Measurements from ENCODE around the gene SLC39A11. TPM values are rescaled to one million over a fixed set of nuclear protein-coding genes. Genes with fewer than 3 reads are reported as not detected.

SLC39A11 gene
- total and polyA plus RNA-seq, 2 of the 13 experiments (the other 11 are each of a cell fraction or from before 2014, with no cell fraction given), result 17.2 to 31.5 TPM

- no peak overlapping the region for H3K4me3 ChIP-seq (replicated peaks in 1 of 3; ENCODE audit: insufficient read depth in 1 of 3, low read depth in 2 of 3, low read length in 3 of 3)
- no peak overlapping the region for H3K9ac ChIP-seq (ENCODE audit: insufficient read depth, low read depth, low read length)
- DNase-seq (ENCODE audit: low spot score), result no peak
- WGBS (ENCODE audit: low lambda C conversion rate), result 100% methylated on average over 3 of the region's 3 CpGs
- no peak for ATAC-seq
- ChIA-PET CTCF (ENCODE audit: low intra/inter-chr PET ratio, low total read pairs) (no interaction called here), POLR2A (interaction anchor here (3.7 kb wide), 1 partner anchor 17 kb away, joined by 41 read pairs; no protein-coding TSS in a partner anchor)
- FAIRE-seq, result no peak
- TF ChIP-seq NR2F2 (IDR thresholded peaks at IDR 0.05; ENCODE audit: borderline replicate concordance, low read depth) (no peak), ZNF512 (CRISPR knock-in tag; IDR thresholded peaks at IDR 0.05) (no peak), FOXO4 (CRISPR knock-in tag; conservative IDR thresholded peaks at IDR 0.05) (no peak), FOXA3 (CRISPR knock-in tag; IDR thresholded peaks at IDR 0.05) (no peak), SCMH1 (CRISPR knock-in tag; IDR thresholded peaks at IDR 0.05; ENCODE audit: borderline replicate concordance) (no peak), TCF7 (IDR thresholded peaks at IDR 0.05; ENCODE audit: low read depth) (no peak), AHDC1 (CRISPR knock-in tag; IDR thresholded peaks at IDR 0.05; ENCODE audit: borderline replicate concordance) (no peak), AKAP8 (CRISPR knock-in tag; IDR thresholded peaks at IDR 0.05) (no peak)
- no peak overlapping the region for H2AFZ ChIP-seq (ENCODE audit: low read length)
- H3K9me3 ChIP-seq (ENCODE audit: low read length), result no peaks in the 10 kb centered on the region
- no peaks in the 10 kb centered on the region for H3K36me3 ChIP-seq (replicated peaks in 1 of 2; ENCODE audit: control insufficient read depth in 1 of 2, insufficient read depth in 2 of 2, low read length in 2 of 2)
- no peak overlapping the region for H3K4me2 ChIP-seq (ENCODE audit: low read depth, low read length)
- no peak overlapping the region for H3K27ac ChIP-seq (ENCODE audit: extremely low read length, insufficient read depth, low read length)
- no peaks in the 10 kb centered on the region for H3K27me3 ChIP-seq (ENCODE audit: control insufficient read depth in 1 of 2, insufficient read depth in 2 of 2, low read length in 2 of 2)
- intact Hi-C loops (cut with micrococcal nuclease; ENCODE audit: unreplicated experiment), result no loop called here
- no TSS peak for BruUV-seq (replicated peaks)
- no peaks in the 10 kb centered on the region for H4K20me1 ChIP-seq (ENCODE audit: insufficient read depth, low read length)
- in situ Hi-C loops (cut with HindIII; ENCODE audit: extremely low pct_ligation_motif_present, low pct_unique_long_range_greater_than_20kb), result no loop called here
- no peaks in the 10 kb centered on the region for H3K79me2 ChIP-seq (ENCODE audit: insufficient read depth, low read length)
- H3K4me1 ChIP-seq (ENCODE audit: insufficient read depth, low read length), result peaks cover 46% of the 10 kb centered on the region
Measured at GRCh38 chr17:72700226-72700625, 392.3 kb downstream of the SLC39A11 start.

Data from HepG2 (cell line).